Thyroid gland (tissue), 4 donors: ENCODE measurements around the gene MACROD1.

ENCODE experiments used
- POLR2A ChIP-seq, 2 donors: fragments of 450-650 bp; IDR thresholded peaks; one replicate each; pipeline ENCODE4 v1.6.1; 2017; ENCODE audit warnings: antibody characterized with exemption in 2 of 2, mild to moderate bottlenecking in 2 of 2, moderate library complexity in 1 of 2
- TF ChIP-seq, protein P1 (sequence below), 6 experiments: fragments of 200-600 bp in 3 of 6; fragments of 450-650 bp in 3 of 6; sonication (generic) in 3 of 6; IDR thresholded peaks; one replicate each; pipeline ENCODE4 v1.5.1; 2016 to 2019; ENCODE audit warnings: antibody characterized with exemption in 6 of 6, mild to moderate bottlenecking in 2 of 6, inconsistent platforms in 1 of 6, moderate library complexity in 1 of 6

- no peak for TF ChIP-seq POLR2A (IDR thresholded peaks at IDR 0.05)
- TF ChIP-seq, protein P1, sequence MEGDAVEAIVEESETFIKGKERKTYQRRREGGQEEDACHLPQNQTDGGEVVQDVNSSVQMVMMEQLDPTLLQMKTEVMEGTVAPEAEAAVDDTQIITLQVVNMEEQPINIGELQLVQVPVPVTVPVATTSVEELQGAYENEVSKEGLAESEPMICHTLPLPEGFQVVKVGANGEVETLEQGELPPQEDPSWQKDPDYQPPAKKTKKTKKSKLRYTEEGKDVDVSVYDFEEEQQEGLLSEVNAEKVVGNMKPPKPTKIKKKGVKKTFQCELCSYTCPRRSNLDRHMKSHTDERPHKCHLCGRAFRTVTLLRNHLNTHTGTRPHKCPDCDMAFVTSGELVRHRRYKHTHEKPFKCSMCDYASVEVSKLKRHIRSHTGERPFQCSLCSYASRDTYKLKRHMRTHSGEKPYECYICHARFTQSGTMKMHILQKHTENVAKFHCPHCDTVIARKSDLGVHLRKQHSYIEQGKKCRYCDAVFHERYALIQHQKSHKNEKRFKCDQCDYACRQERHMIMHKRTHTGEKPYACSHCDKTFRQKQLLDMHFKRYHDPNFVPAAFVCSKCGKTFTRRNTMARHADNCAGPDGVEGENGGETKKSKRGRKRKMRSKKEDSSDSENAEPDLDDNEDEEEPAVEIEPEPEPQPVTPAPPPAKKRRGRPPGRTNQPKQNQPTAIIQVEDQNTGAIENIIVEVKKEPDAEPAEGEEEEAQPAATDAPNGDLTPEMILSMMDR (IDR thresholded peaks at IDR 0.05), result no peak
These were observed 71.3 kb downstream of the MACROD1 start for GRCh38 chr11:64094463-64095260.
